Coronary artery (tissue), 2 donors: Measurements from ENCODE around the gene SOD1.

Experiments used
- DNase-seq: peaks from one replicate; pipeline ENCODE4 v3.0.0-alpha.2; 2017; ENCODE audit warnings: low spot score
- H3K27ac ChIP-seq, 2 donors: fragments of 200-600 bp; sonication (generic); one replicate each; pipeline ENCODE4 v1.5.1; 2016 to 2019
- H3K4me3 ChIP-seq: fragments of 200-600 bp; sonication (generic); 2 replicates; pipeline ENCODE4 v1.5.1; 2016; ENCODE audit warnings: mild to moderate bottlenecking, moderate library complexity
- TF ChIP-seq, protein P1 (sequence below): fragments of 200-600 bp; sonication (generic); IDR thresholded peaks from one replicate; pipeline ENCODE4 v1.5.1; 2019; ENCODE audit warnings: antibody characterized with exemption

Gene SOD1

DNA sequence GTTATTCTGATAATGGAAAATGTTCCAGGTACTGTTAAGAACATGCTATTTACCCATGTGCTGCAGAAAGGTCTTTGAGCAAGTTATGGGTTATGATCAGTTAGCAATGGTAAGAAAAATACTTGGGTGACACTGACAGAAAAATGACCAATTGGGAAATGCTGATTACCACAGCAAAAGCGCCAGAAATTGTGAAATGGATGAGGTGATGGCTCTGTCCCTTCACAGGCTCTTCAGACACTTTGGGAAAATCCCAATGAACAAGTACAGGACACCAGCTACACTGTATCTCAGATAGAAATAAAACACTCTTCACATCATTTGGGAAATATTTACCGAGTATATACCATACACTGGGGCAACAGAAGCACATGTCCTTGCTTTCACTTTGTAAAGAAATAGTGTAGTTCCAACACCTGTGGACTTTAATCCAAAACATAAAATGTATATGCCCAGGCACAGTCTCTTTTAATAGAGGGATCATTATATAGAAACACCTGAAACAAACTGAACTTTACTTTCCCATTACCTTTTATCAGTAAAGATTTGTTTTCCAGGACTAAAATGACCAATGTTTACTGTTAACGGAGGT, 13.9 kb downstream of the SOD1 start:
- DNase-seq: no peak
- TF ChIP-seq, protein P1, sequence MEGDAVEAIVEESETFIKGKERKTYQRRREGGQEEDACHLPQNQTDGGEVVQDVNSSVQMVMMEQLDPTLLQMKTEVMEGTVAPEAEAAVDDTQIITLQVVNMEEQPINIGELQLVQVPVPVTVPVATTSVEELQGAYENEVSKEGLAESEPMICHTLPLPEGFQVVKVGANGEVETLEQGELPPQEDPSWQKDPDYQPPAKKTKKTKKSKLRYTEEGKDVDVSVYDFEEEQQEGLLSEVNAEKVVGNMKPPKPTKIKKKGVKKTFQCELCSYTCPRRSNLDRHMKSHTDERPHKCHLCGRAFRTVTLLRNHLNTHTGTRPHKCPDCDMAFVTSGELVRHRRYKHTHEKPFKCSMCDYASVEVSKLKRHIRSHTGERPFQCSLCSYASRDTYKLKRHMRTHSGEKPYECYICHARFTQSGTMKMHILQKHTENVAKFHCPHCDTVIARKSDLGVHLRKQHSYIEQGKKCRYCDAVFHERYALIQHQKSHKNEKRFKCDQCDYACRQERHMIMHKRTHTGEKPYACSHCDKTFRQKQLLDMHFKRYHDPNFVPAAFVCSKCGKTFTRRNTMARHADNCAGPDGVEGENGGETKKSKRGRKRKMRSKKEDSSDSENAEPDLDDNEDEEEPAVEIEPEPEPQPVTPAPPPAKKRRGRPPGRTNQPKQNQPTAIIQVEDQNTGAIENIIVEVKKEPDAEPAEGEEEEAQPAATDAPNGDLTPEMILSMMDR: no peak
- Histone ChIP-seq H3K27ac (no peak overlapping the region), H3K4me3 (no peak overlapping the region)

DNA sequence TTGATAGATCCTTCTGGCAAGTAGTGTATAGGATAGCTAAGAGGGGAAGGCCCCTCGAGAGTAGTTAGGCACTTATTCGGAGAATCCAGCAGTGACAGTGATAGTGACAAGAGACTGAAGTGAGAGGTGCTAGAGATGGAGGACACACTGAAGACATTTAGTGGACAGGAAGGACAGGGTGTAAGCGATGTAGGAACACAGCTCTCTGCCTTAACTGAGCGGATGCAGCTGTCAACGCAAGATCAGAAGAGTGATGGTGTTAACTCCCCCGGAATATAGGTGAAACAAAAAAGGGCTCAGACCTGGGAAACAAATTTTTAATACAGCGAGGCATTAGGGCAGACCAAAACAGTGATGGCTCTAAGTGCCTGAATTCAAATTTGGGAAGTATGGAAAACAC, 15.8 kb downstream of the SOD1 start:
- H3K27ac ChIP-seq: no peak overlapping the region
- TF ChIP-seq, protein P1: no peak
- no peak overlapping the region for H3K4me3 ChIP-seq
- no peak for DNase-seq

DNA sequence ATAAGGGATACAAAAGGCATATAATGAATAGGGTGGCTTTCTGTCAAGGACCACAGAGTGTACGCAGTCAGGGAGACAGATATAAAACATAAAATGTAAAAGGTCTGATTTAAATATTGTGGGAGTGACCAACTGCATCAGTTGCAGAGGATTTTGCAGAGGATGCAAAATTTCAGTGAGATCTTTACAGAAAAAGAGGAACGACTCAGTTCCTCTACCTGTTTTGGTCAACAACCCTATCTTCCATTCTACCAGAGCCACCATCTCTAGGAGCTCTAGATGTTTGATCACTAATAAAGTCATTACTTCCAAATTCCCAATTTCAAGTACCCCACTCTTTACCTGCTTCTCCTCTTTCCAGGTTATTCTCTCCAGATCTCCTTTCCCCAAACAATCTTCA, 16.5 kb downstream of the SOD1 start:
- TF ChIP-seq, protein P1: no peak
- H3K4me3 ChIP-seq: no peak overlapping the region
- H3K27ac ChIP-seq: no peak overlapping the region
- DNase-seq: no peak

DNA sequence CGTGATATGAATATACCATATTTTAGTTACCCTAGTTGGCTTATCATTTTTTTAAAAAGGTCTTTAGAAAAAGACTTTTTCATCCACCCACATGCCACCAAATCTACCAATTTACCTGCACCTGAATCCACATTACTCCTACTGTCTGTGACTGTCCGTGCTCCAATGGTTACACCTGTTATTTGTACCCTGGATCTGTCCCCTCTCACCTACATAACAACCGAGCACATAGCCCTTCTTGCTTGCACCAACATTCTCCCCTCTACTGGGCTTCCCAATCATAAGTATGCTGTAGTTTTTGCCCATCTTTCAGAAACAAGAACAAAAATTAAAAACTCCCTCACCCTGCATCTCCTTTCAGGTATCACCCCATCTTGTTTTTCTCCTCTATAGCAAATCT, 17.6 kb downstream of the SOD1 start:
- no peak overlapping the region for H3K27ac ChIP-seq
- no peak overlapping the region for H3K4me3 ChIP-seq
- DNase-seq: no peak
- TF ChIP-seq, protein P1: no peak

DNA sequence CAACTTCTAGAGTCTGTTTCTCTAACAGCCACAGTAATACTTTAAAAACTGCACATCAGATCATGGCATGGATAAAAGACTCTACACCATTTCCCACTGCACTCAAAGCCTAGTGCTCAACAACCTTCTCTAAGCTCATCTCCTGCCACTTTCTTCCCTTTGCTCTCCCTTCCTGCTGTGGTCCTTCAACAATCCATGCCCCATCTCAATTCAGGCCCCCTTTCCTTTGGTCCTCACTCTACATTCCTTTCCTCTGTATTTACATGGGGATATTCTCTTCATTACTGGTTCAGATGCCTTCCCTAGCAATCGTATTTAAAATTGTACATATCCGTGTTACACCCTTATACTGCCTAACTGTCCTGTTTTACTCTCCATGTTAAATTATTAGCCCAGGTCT, 19.0 kb downstream of the SOD1 start:
- TF ChIP-seq, protein P1: no peak
- no peak overlapping the region for H3K4me3 ChIP-seq
- no peak for DNase-seq
- H3K27ac ChIP-seq: no peak overlapping the region

DNA sequence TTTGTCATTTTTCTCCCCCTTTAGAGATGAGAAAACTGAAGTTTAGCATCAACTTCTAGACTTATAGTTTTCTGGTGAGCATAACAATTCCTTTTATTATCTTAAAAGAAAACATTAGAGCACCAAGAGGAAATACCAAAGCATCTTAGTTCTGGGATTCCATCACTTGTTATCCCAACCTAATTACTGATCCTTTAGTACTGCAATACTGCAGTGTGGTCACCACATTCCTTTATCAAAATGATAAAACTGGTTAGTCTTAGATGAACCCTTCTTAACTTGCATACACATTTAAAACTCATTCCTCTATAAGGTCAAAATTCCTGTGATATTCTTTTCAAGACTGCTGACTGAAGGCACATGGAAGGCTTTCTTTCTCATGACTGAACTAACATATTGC, 23.1 kb downstream of the SOD1 start:
- DNase-seq: no peak
- TF ChIP-seq, protein P1: no peak
- no peak overlapping the region for H3K27ac ChIP-seq
- H3K4me3 ChIP-seq: no peak overlapping the region

DNA sequence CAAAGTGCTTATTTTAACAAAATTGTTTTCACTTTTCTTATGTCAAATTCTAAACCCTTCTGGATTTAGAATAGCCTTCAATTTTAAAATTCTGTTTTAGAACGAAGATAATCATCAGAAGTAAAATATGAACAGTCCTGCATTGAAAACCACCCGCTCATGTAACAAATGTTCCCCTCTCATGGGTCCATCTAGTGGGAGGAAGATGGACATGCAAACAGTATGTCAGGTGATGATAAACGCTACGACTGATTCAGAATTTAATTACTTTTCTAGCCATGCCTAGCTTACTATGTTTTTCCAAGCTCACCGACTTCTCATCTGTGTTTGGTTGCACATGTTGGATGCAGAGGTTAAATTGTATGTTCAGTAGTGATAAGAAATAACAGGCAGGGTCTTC, 23.5 kb downstream of the SOD1 start:
- no peak overlapping the region for H3K27ac ChIP-seq
- TF ChIP-seq, protein P1: no peak
- DNase-seq: no peak

More for the DNA sequence above, 23.5 kb downstream of the SOD1 start:
- H3K4me3 ChIP-seq: no peak overlapping the region
